GM19099 (cell line): ENCODE measurements around the gene TMEM266.

Source experiments
- POLR2A ChIP-seq: IDR thresholded peaks from 3 replicates; pipeline ENCODE4 v1.6.1; 2011; ENCODE audit warnings: low read depth; ENCODE audit not compliant: insufficient read length; ENCODE audit errors: extremely low read depth

TMEM266 gene

DNA sequence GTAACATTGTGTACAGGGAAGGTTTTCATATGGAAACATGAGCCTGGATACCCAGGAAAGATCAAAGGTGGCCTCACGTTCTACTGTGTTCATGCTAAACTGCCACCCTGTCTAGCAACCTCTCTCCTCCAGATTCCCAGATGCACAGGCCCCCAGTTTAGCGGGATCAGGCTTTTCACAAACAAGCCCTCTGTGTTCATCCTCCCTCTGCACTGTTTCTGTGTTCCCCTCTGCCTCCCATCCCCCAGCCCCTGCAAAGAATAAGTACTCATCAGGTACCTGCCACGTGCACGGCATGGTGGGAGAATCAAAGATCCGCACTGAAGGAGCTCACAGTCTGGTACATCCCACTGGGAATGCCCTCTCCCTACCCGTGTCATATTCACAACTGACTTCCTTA, 46.1 kb downstream of the TMEM266 start:
- no peak for TF ChIP-seq POLR2A

DNA sequence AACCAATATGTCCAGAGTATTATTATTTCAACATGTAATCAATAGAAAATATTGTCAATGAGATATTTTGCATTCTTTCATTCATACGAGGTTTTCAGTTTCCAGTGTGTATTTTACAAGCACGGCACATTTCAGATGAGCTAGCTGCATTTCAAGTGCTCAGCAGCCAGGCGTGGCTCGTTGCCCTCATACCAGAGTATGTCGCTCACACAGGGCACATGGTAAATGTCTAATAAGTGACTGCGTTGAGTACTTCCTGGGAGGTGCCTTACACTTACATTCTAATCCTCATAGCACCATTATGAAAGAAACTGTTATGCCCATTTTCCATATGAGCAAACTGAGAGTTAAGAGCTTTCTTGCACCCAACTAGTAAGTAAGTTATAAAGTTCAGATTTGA, 47.4 kb downstream of the TMEM266 start:
- TF ChIP-seq POLR2A, result no peak

- no peak for TF ChIP-seq POLR2A
These were observed 48.4 kb downstream of the TMEM266 start for GRCh38 chr15:76108021-76108723.

DNA sequence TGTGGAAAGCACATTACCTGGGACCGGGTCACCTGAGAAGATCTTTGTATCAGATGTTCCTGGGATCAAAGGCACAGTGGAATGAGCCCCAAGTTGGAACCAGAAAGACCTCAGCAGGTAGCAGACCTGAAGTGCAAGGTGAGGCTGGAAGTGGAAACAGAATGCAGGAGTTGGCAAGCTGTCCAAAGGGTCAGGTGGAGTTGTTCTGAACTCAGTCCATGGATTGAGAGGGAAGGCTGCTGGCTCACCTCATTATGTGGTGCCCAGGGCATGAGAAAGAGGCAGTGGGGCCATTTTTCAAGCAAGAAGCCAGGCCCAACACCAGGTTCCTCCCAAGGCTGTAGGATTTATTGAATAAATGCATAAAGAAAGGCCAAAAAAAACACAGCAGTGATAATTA, 49.3 kb downstream of the TMEM266 start:
- no peak for TF ChIP-seq POLR2A

- TF ChIP-seq POLR2A, result no peak
These were observed 54.8 kb downstream of the TMEM266 start for GRCh38 chr15:76114561-76114960.

DNA sequence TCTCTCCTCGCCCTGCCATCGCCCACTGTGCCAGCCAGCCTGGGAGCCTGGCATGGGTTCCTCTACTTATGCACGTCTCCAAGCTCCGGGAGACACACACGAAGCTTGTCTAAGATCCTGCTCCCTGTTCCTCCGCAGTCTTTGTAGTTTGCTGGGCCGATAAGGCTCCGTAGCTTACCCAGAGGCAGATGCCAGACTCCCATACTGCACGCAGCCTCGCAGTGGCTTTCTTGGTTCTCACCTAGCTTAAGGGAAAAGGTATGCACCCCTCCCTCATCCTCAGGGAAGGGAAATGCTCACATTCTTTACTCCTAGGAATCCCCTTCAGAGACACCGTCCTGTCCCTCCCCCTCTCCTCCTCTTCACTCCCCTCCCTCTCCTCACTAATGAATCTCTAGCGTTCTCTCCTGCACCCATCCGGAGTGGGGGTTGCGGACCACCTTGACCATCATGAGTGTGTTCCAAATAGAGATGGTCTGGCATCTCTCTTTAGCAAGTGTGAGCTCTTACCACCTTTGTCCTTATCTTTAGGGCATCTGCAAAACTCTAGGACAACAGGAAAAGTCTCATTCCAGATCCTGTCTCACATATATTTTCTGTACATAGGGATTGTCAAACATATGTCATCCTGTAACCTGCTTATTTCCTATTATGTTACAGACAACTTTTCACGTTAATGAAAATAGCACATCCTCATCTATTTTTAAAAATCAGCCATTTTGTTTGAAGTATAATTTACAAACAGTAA, 56.5 kb downstream of the TMEM266 start:
- TF ChIP-seq POLR2A, result no peak

DNA sequence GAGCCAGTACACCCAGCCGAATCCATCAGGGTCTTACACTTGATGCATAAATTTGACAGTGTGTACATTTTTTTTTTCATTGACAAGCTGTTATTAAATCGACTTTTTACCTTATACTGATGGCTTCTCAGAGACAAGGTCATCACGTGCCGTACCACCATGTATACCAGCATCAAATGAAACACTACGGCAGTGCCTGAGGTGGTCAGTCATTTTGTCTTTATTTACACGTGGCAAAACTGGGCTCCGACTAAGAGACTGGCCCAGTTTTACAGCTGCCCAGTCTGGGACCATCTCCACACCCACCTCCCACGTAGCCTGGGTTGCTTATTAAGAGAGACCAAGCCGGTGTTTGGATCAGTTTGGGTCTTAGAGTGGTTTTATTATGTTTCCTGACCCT, 57.4 kb downstream of the TMEM266 start:
- no peak for TF ChIP-seq POLR2A

DNA sequence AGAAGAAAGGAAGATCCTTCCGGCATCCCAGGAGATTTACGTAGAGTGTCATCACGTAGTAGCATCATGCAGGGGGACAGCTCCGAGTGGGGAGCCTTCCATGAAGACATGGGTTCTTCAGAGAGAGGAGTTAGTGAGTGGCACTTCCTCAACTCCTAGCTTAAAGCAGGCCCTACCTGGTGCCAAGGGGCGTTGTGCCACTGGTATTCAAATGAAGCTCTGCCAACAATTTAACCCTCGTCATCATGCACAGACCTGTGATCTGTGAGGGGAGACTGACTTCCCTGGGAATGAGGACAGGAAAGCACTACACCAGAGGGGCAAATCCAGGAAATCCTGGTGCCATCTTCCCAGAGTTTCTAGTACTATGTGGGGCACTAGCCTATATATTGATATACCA, 59.0 kb downstream of the TMEM266 start:
- TF ChIP-seq POLR2A, result no peak

DNA sequence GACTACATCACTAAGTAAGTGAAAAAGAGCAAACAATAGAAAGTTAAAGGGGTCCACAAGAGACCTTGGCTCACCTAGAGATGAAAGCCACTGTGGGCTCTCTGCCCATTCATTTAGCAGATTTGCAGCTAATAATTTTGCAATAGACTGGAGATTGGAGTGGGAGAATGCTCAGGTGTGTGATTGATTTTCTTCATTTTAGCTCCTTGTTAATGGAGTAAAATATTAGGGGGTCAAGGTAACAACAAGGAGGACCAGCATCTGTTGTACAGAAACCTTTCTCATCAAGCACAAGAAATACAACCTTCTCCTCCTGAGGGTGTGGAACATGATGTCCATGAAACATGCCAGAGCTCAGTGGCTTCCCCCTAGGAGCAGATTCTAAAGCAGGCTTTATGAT, 63.2 kb downstream of the TMEM266 start:
- no peak for TF ChIP-seq POLR2A

DNA sequence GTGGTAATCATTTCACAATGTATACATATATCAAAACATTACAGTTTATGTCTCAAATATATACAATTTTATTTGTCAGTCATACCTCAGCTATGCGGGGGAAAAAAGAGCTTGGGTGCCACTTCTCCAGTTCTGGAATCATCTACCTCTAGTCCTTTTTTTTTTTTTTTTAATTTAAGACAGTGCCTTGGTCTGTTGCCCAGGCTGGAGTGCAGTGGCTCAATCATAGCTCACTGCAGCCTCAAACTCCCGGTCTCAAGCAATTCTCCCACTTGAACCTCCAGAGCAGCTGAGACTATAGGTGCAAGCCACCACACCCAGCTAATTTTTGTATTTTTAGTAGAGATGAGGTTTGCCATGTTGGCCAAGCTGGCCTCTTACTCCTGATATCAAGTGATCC, 67.4 kb downstream of the TMEM266 start:
- TF ChIP-seq POLR2A, result no peak

GRCh38 chr15:76127880-76128279, 68.1 kb downstream of the TMEM266 start:
- TF ChIP-seq POLR2A, result no peak

DNA sequence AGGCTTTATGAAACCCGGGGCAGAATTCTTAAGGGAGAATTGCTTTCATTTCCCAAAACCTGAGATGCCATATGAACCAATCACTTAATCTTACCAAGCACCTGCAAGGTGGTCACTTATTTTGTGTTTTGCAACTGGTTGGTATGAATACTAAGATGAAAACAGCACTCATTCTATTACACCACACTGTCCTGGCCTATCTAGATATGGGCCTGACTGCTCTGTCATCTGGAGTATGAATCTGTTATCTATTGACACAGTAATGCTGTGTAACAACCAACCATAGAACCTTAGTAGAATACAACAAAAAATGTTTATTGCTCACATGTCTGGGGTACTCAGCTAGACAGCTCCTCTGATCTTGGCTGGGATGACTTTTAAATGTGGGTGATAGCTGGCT, 74.8 kb downstream of the TMEM266 start:
- no peak for TF ChIP-seq POLR2A

GRCh38 chr15:76135516-76135915, 75.7 kb downstream of the TMEM266 start:
- no peak for TF ChIP-seq POLR2A

DNA sequence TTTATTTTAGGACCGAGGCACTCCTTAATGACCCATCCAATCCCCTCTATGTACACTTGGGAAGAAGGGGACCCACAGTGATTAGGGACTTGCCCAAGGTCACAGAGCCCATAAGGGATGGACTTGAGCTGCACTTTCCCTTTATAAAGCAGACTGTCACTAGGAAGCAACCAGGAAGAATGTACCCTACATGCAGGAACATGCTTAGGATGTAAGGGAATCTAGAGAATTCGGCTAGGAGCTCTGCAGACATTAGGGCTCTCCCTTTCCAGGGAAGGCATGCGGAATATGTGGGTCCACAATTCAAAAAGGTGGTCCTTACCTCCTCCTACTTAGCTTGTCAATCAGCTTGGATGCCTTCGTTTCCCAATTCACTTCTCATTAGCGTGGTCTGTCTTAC, 78.7 kb downstream of the TMEM266 start:
- TF ChIP-seq POLR2A, result no peak

- TF ChIP-seq POLR2A, result no peak
These were observed 79.7 kb downstream of the TMEM266 start for GRCh38 chr15:76139368-76140073.

DNA sequence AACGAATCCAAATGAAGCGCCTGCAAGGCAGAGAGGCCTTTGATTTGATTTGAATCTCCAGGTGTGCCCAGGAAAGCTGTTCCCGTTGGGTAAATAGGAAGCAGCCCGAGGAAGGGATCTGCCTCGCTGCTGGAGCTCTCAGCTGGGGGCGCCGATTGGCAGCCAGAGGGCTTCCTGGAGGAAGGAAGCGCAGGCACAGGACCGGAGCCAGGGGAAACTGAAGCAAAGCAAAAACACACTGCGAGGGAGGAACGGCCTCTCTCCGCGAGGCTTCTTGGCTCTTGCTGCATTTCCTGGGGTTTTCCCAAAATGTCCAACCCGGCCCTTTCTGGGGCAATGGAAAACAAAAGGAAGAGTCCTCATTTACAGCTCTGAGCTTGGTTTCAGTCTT, 80.3 kb downstream of the TMEM266 start:
- no peak for TF ChIP-seq POLR2A
